GM21786 (cell line): ENCODE measurements around the gene C1orf21.

Experiments used
- ATAC-seq: cut with Tn5 transposase; IDR thresholded peaks from one replicate; pipeline ENCODE4 v1.9.1; 2021; ENCODE audit not compliant: unreplicated experiment

Gene C1orf21

GRCh38 chr1:184512724-184513123, 125.9 kb downstream of the C1orf21 start:
- ATAC-seq: no peak

GRCh38 chr1:184513421-184513820, 126.6 kb downstream of the C1orf21 start:
- ATAC-seq: no peak

- ATAC-seq: no peak
Measured at GRCh38 chr1:184513966-184514365, 127.1 kb downstream of the C1orf21 start.

- ATAC-seq: no peak
Measured at GRCh38 chr1:184514447-184514846, 127.6 kb downstream of the C1orf21 start.

GRCh38 chr1:184517130-184517529, 130.3 kb downstream of the C1orf21 start:
- ATAC-seq: no peak

GRCh38 chr1:184518736-184519357, 132.0 kb downstream of the C1orf21 start:
- no peak for ATAC-seq

GRCh38 chr1:184520336-184520735, 133.5 kb downstream of the C1orf21 start:
- no peak for ATAC-seq

GRCh38 chr1:184524248-184524647, 137.4 kb downstream of the C1orf21 start:
- no peak for ATAC-seq

GRCh38 chr1:184527402-184527801, 140.6 kb downstream of the C1orf21 start:
- ATAC-seq: no peak

- no peak for ATAC-seq
Measured at GRCh38 chr1:184530226-184530625, 143.4 kb downstream of the C1orf21 start.

GRCh38 chr1:184531296-184531695, 144.5 kb downstream of the C1orf21 start:
- ATAC-seq: no peak

GRCh38 chr1:184532199-184532598, 145.4 kb downstream of the C1orf21 start:
- no peak for ATAC-seq

- ATAC-seq: peak; percentile 45
Measured at GRCh38 chr1:184533049-184533448, 146.2 kb downstream of the C1orf21 start.

- no peak for ATAC-seq
Measured at GRCh38 chr1:184533915-184534314, 147.1 kb downstream of the C1orf21 start.

- ATAC-seq: no peak
Measured at GRCh38 chr1:184534690-184535089, 147.9 kb downstream of the C1orf21 start.

GRCh38 chr1:184535191-184535970, 148.6 kb downstream of the C1orf21 start:
- no peak for ATAC-seq

- no peak for ATAC-seq
Measured at GRCh38 chr1:184536246-184536985, 149.6 kb downstream of the C1orf21 start.

GRCh38 chr1:184539580-184539979, 152.8 kb downstream of the C1orf21 start:
- ATAC-seq: no peak

GRCh38 chr1:184541537-184542152, 154.8 kb downstream of the C1orf21 start:
- no peak for ATAC-seq

- ATAC-seq: no peak
Measured at GRCh38 chr1:184542291-184542690, 155.5 kb downstream of the C1orf21 start.

- ATAC-seq: no peak
Measured at GRCh38 chr1:184545601-184546000, 158.8 kb downstream of the C1orf21 start.
